UCSD-AML1 (cell line): ENCODE results near the gene OR9Q1.

Source experiments
- DNase-seq: peaks from one replicate; lab custom pipeline; 2025; ENCODE audit not compliant: unreplicated experiment; lab: John Stamatoyannopoulos, UW

Gene OR9Q1

DNA sequence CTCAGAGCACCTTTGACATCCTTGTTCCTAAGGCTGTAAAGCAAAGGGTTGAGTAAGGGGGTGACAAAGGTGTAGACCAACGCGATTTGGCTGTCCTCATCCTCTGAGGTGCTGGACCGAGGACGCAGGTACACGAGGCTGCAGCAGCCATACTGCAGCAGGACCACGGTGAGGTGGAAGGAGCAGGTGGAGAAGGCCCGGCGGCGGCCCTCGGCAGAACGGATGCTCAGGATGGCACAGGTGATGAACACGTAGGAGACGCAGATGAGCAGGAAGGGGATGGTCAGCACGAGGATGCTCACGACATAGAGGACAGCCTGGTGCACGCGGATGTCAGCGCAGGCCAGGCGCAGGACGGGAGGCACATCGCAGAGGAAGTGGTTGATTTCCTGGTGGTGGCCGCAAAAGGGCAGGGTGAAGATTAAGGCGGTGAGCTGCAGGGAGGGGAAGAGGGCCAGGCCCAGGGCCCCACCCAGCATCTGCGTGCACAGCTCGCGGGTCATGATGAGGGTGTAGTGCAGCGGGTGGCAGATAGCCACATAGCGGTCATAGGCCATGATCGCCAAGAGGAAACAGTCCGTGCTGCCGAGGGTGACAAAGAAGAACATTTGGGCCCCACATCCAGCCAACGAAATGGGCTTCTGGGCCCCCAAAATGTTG, 204.4 kb downstream of the OR9Q1 start:
- no peak for DNase-seq
